Measurements from ENCODE around the gene AUTS2. TPM values are rescaled to one million over a fixed set of nuclear protein-coding genes. Genes with fewer than 3 reads are reported as not detected.

The AUTS2 gene
- total and polyA plus RNA-seq, 2 experiments from 2014 or later = 32.0 to 91.0 TPM

GRCh38 chr7:69813637-69814240 lies 215.5 kb downstream of the AUTS2 start:
- H3K4me1 Mint-ChIP-seq = peaks cover 35% of the 10 kb centered on the region
- H3K27ac ChIP-seq (ENCODE audit: low read depth) = no peak overlapping the region

More at GRCh38 chr7:69813637-69814240, 215.5 kb downstream of the AUTS2 start:
- Histone ChIP-seq H3K4me2 (no peak overlapping the region), H3K4me3 (no peak overlapping the region), H3K79me2 (replicated peaks; ENCODE audit: insufficient read depth) (no peaks in the 10 kb centered on the region), H4K20me1 (replicated peaks; ENCODE audit: insufficient read depth) (no peaks in the 10 kb centered on the region), H3K4me1 (ENCODE audit: insufficient read depth) (peaks cover 36% of the 10 kb centered on the region), H2AFZ (no peak overlapping the region), H3K27me3 (ENCODE audit: insufficient read depth) (no peaks in the 10 kb centered on the region), H3K36me3 (ENCODE audit: insufficient read depth) (no peaks in the 10 kb centered on the region), H3K9me2 (ENCODE audit: insufficient read depth) (0 out of 2 replicates have a peak, but pooled peaks cover 3% of the 10 kb centered on the region), H3F3A (replicated peaks; ENCODE audit: low read depth) (no peaks in the 10 kb centered on the region)
- DNase-seq (ENCODE audit: low spot score) (no peak), ATAC-seq (no peak)
- no peak overlapping the region for H3K27ac Mint-ChIP-seq
- no peaks in the 10 kb centered on the region for H3K9me3 Mint-ChIP-seq
- no peak overlapping the region for H3K4me3 Mint-ChIP-seq
- TF ChIP-seq POLR2AphosphoS5 (IDR thresholded peaks at IDR 0.05; ENCODE audit: low read depth) (no peak), EZH2phosphoT487 (IDR thresholded peaks at IDR 0.05; ENCODE audit: unreplicated experiment) (no peak), REST (IDR thresholded peaks at IDR 0.05; ENCODE audit: unreplicated experiment) (no peak), ZNF462 (CRISPR knock-in tag; IDR thresholded peaks at IDR 0.05) (no peak), ZNF331 (CRISPR knock-in tag; IDR thresholded peaks at IDR 0.05; ENCODE audit: low read depth) (no peak)
- no peaks in the 10 kb centered on the region for H3K36me3 Mint-ChIP-seq (ENCODE audit: low read depth)
- peaks cover 4% of the 10 kb centered on the region for H3K27me3 Mint-ChIP-seq (ENCODE audit: insufficient read depth, low read depth, poor library complexity)

Data from GM23338 (cell line).